Right kidney (tissue), 1 donor: Measurements from ENCODE around the gene RASA3.

Experiments
- DNase-seq: peaks from one replicate; pipeline ENCODE4 v3.0.0-alpha.2; 2016

The RASA3 gene

DNA sequence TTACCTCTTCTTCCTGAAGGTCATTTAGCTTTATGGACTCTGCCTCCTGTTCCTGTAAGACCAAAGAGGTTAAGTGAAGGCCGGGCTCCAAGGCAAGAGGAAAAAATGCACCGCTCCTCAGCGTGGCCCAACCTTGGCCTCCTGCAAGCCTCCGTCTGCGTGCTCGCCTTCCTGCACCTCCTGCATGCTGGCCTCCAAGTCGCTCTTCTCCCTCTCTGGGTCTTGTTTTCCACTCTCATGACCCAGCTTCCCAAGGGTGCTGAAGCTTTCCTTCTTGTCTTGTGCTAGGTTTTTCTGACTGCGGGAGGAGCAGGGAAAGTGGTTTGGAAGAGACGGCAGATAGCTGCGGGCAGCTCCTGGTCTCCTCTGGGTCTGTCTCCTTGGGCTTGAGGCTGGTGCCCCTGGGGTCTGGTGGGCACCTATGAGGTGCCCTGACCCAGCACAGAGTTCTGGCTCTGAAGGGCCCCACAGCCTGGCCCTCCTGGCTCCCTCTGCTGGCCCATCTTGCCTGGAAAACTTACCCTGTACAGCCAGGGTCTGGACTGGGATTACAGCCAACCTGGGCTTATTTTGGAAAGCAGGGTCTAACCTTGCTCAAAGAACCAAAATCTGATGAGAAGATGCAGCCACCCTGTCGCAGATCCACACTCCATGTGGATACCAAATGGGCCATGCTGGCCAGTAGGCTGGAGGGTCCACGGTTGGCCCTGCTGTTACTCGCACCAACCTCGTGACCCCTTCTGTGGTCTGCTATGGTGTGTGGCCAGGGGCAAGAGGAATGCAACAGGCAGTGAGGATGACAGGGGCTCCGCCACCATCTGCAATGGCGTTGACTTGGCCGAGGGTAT is 163.7 kb downstream of the RASA3 start:
- DNase-seq: no peak

DNA sequence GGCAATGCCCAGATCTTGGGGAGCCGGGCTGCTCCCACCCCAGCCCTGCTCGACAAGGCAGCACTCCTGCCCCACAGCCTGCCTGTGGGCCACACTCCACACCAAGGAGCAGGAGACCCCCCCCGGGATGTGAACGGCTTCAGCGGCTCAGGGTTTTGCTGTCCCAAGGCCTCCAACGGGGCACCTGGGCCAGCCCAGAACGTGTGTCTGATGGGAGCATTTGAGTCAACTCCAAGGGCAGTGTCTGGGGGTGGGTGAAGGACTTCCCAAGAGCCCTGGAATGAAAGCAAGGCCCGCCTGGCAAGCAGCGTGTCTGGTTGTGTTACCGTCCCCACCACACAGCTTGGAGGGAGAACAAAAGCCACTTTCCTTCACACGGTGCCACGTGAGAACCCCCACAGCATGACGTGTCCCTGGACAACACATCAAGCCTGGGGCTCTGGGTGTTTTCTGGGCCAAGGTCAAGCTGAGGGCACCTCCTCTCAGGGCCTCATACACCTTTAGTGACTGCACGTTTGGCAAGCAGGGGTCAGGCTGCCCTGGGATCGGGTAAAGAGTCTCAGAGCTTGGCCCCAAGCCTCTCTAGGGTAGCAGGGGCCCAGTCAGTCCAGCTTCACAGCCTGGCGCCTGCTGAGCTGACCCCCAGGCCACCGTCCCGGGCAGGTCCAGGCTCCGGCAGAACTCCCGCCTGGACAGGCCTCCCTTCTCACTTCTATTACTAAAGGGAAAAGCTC is 164.5 kb downstream of the RASA3 start:
- no peak for DNase-seq

DNA sequence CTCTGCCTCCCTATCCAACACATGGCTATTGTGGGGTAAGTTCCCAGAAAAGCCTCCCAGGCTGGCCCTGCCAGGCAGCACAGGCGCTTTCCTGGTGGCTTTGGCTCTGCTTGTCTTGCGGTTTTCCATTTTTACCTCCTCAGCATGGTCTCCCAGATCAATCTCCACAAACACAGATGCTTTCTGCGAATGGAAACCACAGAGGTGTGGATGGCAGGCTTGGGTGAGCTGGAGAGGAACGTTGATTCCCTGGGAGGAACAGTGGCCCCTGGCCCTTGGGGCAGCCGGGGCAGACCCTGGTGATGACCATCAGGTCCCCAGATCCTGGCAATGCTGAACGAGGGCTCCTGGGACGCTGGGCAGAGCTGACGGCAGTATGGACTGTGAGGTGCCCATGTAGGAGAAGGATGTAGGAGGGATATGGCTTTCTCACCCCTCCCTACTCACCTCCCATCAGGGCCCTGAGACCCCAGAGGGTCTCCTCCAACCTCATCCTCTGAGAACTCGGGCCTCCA is 165.2 kb downstream of the RASA3 start:
- no peak for DNase-seq

DNA sequence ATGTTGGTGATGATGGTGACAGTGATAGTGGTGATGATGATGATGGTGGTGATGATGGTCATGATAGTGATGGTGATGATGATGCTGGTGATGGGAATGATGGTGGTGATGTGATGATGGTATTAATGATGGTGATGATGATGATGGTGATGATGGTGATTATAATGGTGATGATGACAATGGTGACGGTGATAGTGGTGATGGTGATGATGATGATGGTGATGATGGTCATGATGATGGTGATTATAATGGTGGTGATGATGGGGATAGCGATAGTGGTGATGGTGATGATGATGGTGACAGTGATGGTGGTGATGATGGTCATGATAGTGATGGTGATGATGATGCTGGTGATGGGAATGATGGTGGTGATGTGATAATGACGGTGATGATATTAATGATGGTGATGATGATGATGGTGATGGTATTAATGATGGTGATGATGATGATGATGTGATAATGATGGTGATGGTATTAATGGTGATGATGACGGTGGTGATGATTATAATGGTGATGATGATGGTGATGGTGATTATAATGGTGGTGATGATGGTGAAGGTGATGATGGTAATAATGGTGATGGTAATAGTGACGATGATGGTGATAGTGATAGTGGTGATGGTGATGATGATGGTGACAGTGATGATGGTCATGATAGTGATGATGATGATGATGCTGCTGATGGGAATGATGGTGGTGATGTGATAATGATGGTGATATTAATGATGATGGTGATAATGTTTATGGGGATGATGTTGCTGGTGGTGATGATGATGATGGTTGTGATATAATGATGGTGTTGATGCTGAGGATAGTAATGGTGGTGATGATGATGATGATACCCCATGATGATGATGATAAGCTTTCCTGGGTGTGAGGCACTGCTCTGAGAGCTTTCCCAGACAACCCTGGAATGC is 166.2 kb downstream of the RASA3 start:
- DNase-seq: no peak

DNA sequence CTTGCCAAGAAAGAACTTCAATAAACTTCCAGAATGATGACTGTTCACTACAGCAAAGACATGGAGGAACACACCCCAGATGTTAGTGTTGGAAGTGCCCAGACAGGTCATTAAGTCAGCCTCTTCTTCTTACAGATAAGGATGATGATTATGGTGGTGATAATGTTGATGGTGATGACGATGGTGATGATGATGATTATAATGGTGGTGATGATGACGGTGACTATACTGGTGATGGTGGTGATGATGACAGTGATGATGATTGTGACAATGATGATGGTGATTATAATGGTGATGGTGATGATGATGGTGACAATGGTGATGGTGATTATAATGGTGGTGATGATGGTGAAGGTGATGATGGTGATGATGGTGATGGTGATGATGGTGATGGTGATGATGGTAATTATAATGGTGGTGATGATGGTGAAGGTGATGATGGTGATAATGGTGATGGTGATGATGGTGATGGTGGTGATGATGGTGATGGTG is 167.0 kb downstream of the RASA3 start:
- no peak for DNase-seq

DNA sequence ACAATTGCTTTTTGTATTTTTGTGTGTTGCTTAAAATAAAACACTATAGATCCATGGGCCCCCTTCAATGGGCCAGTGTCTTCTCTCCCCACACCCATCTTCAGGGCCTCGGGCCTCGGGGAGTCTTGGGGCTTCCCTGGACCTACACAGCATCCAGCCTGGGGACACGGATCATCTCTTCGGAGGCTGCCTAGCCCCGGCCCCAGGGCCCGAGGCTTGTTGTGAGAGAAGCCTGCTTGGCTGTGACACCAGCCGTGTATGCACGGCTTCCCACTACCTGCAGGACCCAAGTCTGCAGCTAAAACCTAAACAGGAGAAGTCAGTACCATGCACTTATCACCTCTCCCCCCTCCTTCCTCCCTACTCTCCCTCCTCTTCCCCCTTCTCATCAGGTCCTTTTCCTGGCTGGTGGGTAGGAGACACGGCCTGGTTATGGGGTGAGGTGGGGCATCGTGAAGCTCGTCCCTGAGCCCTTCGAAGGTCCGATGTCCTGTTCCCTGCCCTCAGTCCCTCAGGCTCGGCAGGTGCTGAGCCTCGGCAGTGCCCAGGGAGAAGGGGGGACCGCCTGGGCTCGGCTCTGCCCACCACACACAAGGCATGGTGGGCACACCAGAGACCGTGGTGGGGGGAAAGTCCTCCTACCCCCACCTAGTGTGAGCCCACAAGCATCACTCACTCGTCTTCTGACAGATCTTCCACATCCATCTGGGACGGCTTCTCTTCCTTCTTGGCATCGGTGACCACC is 168.0 kb downstream of the RASA3 start:
- no peak for DNase-seq

DNA sequence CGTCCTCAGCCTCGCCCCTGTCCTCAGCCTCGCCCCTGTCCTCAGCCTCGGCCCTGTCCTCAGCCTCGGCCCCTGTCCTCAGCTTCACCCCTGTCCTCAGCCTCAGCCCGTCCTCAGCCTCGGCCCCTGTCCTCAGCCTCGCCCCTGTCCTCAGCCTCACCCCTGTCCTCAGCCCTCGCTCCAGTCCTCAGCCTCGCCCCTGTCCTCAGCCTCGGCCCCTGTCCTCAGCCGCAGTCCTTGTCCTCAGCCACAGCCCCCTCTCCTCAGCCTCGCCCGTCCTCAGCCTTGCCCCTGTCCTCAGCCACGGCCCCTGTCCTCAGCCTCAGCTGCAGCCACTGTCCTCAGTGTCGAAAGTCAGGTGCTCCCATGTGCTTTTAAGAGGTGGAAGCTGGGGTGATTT is 169.0 kb downstream of the RASA3 start:
- DNase-seq: no peak

DNA sequence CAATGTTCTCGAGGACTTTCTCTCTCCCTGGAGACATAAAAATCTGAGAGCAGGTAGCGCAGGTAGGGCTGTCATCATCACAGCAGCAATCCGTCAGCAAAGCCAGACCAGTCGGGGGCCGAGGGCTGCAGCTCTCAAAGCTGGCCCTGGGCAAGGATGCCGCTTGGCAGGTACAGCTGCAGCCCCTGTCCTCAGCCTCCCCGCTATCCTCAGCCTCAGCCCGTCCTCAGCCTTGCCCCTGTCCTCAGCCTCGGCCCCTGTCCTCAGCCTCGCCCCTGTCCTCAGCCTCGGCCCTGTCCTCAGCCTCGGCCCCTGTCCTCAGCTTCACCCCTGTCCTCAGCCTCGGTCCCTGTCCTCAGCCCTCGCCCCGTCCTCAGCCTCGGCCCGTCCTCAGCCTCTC is 169.4 kb downstream of the RASA3 start:
- no peak for DNase-seq

GRCh38 chr13:113962386-113962785 is 170.0 kb downstream of the RASA3 start:
- DNase-seq: no peak

- DNase-seq: no peak
Observed at GRCh38 chr13:113960276-113960948, 172.0 kb downstream of the RASA3 start.

- no peak for DNase-seq
Observed at GRCh38 chr13:113959198-113959597, 173.2 kb downstream of the RASA3 start.

- no peak for DNase-seq
Observed at GRCh38 chr13:113958373-113958772, 174.1 kb downstream of the RASA3 start.

GRCh38 chr13:113956571-113956970 is 175.9 kb downstream of the RASA3 start:
- DNase-seq: no peak

- no peak for DNase-seq
Observed at GRCh38 chr13:113955691-113956090, 176.7 kb downstream of the RASA3 start.

DNA sequence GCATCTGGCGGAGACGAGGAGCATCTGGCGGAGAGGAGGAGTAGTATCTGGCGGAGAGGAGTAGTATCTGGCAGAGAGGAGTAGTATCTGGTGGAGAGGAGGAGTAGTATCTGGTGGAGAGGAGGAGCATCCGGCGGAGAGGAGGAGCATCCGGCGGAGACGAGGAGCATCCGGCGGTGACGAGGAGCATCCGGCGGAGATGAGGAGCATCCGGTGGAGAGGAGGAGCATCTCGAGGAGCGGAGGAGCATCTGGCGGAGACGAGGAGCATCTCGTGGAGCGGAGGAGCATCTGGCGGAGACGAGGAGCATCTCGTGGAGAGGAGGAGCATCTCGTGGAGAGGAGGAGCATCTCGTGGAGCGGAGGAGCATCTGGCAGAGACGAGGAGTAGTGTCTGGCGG is 177.2 kb downstream of the RASA3 start:
- DNase-seq: no peak

DNA sequence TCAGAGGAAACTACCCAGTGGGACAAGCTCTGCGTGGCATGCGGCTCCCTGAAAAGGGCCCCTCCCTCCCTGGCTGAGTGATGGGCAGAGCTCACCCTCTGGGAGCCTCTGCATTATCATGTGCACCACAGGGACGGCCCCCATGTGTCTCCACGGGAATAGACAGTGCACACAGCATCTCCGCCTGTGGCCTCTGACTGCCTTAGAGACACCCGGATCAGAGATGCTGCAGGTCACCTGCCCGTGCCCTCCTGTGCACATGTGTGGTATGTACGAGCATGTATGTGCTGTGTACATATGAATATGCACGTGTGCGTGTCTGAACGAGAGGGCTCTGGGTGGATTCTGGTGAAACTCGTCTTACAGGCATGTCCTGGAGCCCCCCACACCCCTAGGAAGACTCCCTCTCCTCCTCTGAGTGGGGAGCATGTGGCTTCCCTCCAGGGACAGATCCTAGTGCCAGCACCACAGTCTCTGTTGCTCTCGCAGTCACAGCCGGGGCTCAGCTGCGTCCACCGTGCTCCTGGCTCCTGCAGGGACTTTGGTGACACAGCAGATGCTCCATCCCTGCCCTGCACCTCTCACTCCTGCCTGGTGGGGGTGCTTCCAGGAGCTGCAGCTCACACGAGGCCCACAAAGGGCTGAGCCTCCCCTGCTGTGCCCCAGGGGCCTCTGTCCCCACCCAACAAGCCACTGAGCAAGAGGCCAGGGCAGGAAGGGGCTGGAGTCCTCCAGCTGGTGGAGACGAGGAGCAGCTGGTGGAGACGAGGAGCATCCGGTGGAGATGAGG is 178.2 kb downstream of the RASA3 start:
- DNase-seq: no peak

- DNase-seq: no peak
Observed at GRCh38 chr13:113953561-113953960, 178.9 kb downstream of the RASA3 start.

- no peak for DNase-seq
Observed at GRCh38 chr13:113952983-113953520, 179.4 kb downstream of the RASA3 start.

GRCh38 chr13:113952151-113952982 is 180.1 kb downstream of the RASA3 start:
- no peak for DNase-seq
